GM18909 (cell line): ENCODE data around the gene ATP2C1.
A peak's percentile ranks its signal among the peaks of the same experiment; 100 is the strongest.

Source experiments
- ATAC-seq: cut with Tn5 transposase; IDR thresholded peaks from one replicate; pipeline ENCODE4 v1.9.1; 2021; ENCODE audit warnings: mild to moderate bottlenecking; ENCODE audit not compliant: unreplicated experiment, poor library complexity

ATP2C1 gene

GRCh38 chr3:130974201-130974600 lies 80.3 kb downstream of the ATP2C1 start:
- ATAC-seq = no peak

- no peak for ATAC-seq
Measured at GRCh38 chr3:130975251-130975650, 81.4 kb downstream of the ATP2C1 start.

GRCh38 chr3:130976706-130977105 lies 82.8 kb downstream of the ATP2C1 start:
- no peak for ATAC-seq

GRCh38 chr3:130979117-130979516 lies 85.2 kb downstream of the ATP2C1 start:
- ATAC-seq = no peak

- ATAC-seq = no peak
Measured at GRCh38 chr3:130981469-130981868, 87.6 kb downstream of the ATP2C1 start.

- ATAC-seq = no peak
Measured at GRCh38 chr3:130990282-130990681, 96.4 kb downstream of the ATP2C1 start.

- no peak for ATAC-seq
Measured at GRCh38 chr3:130991126-130991525, 97.2 kb downstream of the ATP2C1 start.

- ATAC-seq = no peak
Measured at GRCh38 chr3:130992344-130992743, 98.5 kb downstream of the ATP2C1 start.

- no peak for ATAC-seq
Measured at GRCh38 chr3:130997289-130997688, 103.4 kb downstream of the ATP2C1 start.

GRCh38 chr3:131001071-131001470 lies 107.2 kb downstream of the ATP2C1 start:
- ATAC-seq = no peak

GRCh38 chr3:131004603-131005002 lies 110.7 kb downstream of the ATP2C1 start:
- ATAC-seq = no peak

GRCh38 chr3:131007256-131007655 lies 113.4 kb downstream of the ATP2C1 start:
- ATAC-seq = no peak

- ATAC-seq = no peak
Measured at GRCh38 chr3:131007782-131008181, 113.9 kb downstream of the ATP2C1 start.

GRCh38 chr3:131008326-131008725 lies 114.4 kb downstream of the ATP2C1 start:
- no peak for ATAC-seq

- ATAC-seq = no peak
Measured at GRCh38 chr3:131009698-131010097, 115.8 kb downstream of the ATP2C1 start.

GRCh38 chr3:131018970-131019369 lies 125.1 kb downstream of the ATP2C1 start:
- no peak for ATAC-seq

GRCh38 chr3:131020122-131020693 lies 126.3 kb downstream of the ATP2C1 start:
- no peak for ATAC-seq

- ATAC-seq = no peak
Measured at GRCh38 chr3:131025539-131025938, 131.7 kb downstream of the ATP2C1 start.

- ATAC-seq = peak; percentile 98
Measured at GRCh38 chr3:131026321-131027151, 132.7 kb downstream of the ATP2C1 start, which contains the start of the genes ASTE1 and NEK11. ASTE1 (minus strand) TSS chr3:131026825; CDS start chr3:131025306, 1,519 bp downstream. NEK11 (plus strand) TSS chr3:131026877; CDS start chr3:131029709, 2,832 bp downstream.

- ATAC-seq = no peak
Measured at GRCh38 chr3:131028844-131029243, 135.0 kb downstream of the ATP2C1 start.

GRCh38 chr3:131031660-131032059 lies 137.8 kb downstream of the ATP2C1 start:
- ATAC-seq = no peak
